ENCODE measurements around the gene HOATZ.

DNA sequence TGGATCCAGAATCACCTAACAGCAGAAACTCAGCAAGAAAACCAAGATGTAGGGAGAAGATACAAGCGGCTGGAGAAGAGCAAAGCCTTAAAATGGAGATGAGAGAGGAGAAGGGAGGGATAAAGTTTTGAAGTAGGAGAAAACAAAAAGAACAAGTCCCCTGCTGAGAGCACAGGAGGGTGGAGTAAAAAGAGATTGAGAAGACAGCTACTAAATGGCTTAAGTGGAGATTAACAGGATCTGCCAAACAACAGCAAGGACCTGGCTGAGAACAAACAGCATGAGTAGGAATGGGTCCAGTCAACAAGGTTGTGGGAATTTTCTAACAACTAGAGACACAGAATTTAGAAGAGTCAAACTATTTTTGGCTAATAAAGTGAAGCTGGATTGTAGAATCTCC is 20.5 kb upstream of the HOATZ start:
- TF ChIP-seq, protein P1, sequence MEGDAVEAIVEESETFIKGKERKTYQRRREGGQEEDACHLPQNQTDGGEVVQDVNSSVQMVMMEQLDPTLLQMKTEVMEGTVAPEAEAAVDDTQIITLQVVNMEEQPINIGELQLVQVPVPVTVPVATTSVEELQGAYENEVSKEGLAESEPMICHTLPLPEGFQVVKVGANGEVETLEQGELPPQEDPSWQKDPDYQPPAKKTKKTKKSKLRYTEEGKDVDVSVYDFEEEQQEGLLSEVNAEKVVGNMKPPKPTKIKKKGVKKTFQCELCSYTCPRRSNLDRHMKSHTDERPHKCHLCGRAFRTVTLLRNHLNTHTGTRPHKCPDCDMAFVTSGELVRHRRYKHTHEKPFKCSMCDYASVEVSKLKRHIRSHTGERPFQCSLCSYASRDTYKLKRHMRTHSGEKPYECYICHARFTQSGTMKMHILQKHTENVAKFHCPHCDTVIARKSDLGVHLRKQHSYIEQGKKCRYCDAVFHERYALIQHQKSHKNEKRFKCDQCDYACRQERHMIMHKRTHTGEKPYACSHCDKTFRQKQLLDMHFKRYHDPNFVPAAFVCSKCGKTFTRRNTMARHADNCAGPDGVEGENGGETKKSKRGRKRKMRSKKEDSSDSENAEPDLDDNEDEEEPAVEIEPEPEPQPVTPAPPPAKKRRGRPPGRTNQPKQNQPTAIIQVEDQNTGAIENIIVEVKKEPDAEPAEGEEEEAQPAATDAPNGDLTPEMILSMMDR (IDR thresholded peaks at IDR 0.05 in 8 of 11, conservative IDR thresholded peaks at IDR 0.05 in 3 of 11), result no peak
- TF ChIP-seq POLR2A (IDR thresholded peaks at IDR 0.05), result no peak
- TF ChIP-seq POLR2AphosphoS5 (IDR thresholded peaks at IDR 0.05), result no peak

All from spleen (tissue), 7 donors.